Activated CD8-positive, alpha-beta T cell treated with anti-CD3 and anti-CD28 coated beads, Interleukin-2, amount 10 ng/mL, durations not matched to agents 7 days and 5 days (primary cell): ENCODE results near the gene TAF11L6. TPM values are rescaled to one million over a fixed set of nuclear protein-coding genes. Genes with fewer than 3 reads are reported as not detected.
"Not testable (repeated sequence)": the region's sequence is repeated elsewhere in the genome, so short reads cannot be mapped to it uniquely, and the experiment has no call there.

Source experiments
- ATAC-seq: fragments of 150-1000 bp; cut with Tn5 transposase; one replicate; pipeline ENCODE4 v1.10.0; 2021; ENCODE audit warnings: moderate library complexity
- CTCF ChIA-PET: fragments of 350-600 bp; sonication (Branson Sonifier 250); formaldehyde crosslinking; loops from one replicate; lab custom pipeline; 2021; ENCODE audit warnings: antibody characterized with exemption; lab: Charles Lee
- POLR2A ChIA-PET: fragments of 350-600 bp; sonication (Branson Sonifier 250); formaldehyde crosslinking; loops from one replicate; lab custom pipeline; 2021; ENCODE audit warnings: antibody characterized with exemption; lab: Charles Lee
- DNase-seq: peaks from one replicate; pipeline ENCODE4 v3.0.0-alpha.2; 2020
- H3K27ac Mint-ChIP-seq: one replicate; pipeline ENCODE4 v1.8.0; 2021; ENCODE audit warnings: mild to moderate bottlenecking, mixed read lengths
- H3K27me3 Mint-ChIP-seq: one replicate; pipeline ENCODE4 v1.8.0; 2021; ENCODE audit warnings: low read depth, mixed read lengths
- H3K36me3 Mint-ChIP-seq: one replicate; pipeline ENCODE4 v1.8.0; 2021; ENCODE audit warnings: low read depth, mixed read lengths
- H3K4me1 Mint-ChIP-seq: one replicate; pipeline ENCODE4 v1.8.0; 2021; ENCODE audit warnings: low read depth, mixed read lengths
- H3K4me3 Mint-ChIP-seq: one replicate; pipeline ENCODE4 v1.8.0; 2021; ENCODE audit warnings: mild to moderate bottlenecking, mixed read lengths
- H3K9me3 Mint-ChIP-seq: one replicate; pipeline ENCODE4 v1.8.0; 2022; ENCODE audit warnings: mixed read lengths; ENCODE audit not compliant: insufficient read depth
- total RNA-seq, 2 experiments: library from RNA; stranded (reverse); gene quantifications; one replicate each; pipeline ENCODE4 v1.2.3, GENCODE V29; 2021

Gene TAF11L6
- not detected for total RNA-seq

GRCh38 chr5:17528369-17528768 is at the start of gene TAF11L6:
TAF11L6 (plus strand) TSS chr5:17528669.
- H3K27ac Mint-ChIP-seq, CTCF ChIA-PET, H3K36me3 Mint-ChIP-seq, H3K4me3 Mint-ChIP-seq, DNase-seq, H3K9me3 Mint-ChIP-seq, POLR2A ChIA-PET, H3K27me3 Mint-ChIP-seq, ATAC-seq, H3K4me1 Mint-ChIP-seq: not testable (repeated sequence)

- Mint-ChIP-seq H3K9me3 (peaks cover 6% of the 10 kb centered on the region), H3K4me3 (no peak overlapping the region), H3K27me3 (no peaks in the 10 kb centered on the region), H3K27ac (no peak overlapping the region), H3K36me3 (no peaks in the 10 kb centered on the region), H3K4me1 (no peaks in the 10 kb centered on the region)
- DNase-seq (no peak), ATAC-seq (no peak)
- ChIA-PET CTCF (no interaction called here), POLR2A (no interaction called here)
These were observed 47.1 kb upstream of the TAF11L6 start for GRCh38 chr5:17481378-17481777.

DNA sequence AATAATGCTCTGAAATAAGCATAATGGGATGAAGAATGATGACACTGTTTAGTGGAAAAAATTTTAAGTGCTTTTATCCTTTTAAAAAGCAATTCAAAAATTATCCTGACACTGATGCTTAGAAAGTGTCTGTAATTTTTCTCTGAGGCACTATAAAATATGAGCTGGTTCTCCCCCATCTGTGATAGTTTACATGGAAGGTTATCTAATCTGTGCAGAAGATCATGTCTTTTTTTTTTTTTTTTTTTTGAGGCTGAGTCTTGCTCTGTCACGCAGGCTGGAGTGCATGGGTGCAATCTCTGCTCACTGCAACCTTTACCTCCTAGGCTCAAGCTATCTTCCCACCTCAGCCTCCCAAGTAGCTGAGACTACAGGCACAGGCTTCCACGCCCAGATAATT is 45.7 kb upstream of the TAF11L6 start:
- POLR2A ChIA-PET = no interaction called here
- Mint-ChIP-seq H3K36me3 (no peaks in the 10 kb centered on the region), H3K4me1 (no peaks in the 10 kb centered on the region), H3K27ac (no peak overlapping the region), H3K9me3 (peaks cover 6% of the 10 kb centered on the region), H3K4me3 (no peak overlapping the region), H3K27me3 (no peaks in the 10 kb centered on the region)
- CTCF ChIA-PET = no interaction called here
- DNase-seq (no peak), ATAC-seq (no peak)

DNA sequence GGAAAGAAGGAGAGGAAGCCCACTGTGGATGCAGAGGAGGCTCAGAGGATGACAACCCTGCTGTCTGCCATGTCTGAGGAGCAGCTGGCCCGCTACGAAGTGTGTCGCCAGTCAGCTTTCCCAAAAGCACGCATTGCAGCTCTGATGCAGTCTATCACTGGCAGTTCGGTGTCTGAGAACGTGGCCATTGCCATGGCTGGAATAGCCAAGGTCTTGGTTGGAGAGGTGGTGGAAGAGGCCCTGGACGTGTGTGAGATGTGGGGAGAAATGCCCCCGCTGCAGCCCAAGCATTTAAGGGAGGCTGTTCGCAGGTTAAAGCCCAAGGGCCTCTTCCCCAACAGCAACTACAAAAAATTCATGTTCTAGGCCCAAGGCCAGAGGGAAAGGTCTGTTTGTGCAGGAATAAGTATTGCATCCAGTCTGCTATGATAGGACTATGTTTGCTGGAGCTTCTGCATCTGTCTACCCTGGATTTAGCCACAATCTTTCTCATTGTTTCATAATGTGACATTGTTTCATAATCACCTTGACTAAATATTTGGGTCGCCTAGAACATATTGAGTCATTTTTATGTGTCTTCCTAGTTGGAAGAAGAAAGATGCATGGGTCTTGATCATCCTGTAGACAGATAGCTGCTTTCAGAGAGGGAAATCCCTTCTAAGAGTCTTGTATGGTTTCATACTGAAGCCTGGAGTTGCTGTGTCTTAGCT is 41.9 kb upstream of the TAF11L6 start:
- H3K36me3 Mint-ChIP-seq, H3K27me3 Mint-ChIP-seq, CTCF ChIA-PET, ATAC-seq, H3K27ac Mint-ChIP-seq, H3K4me1 Mint-ChIP-seq, H3K4me3 Mint-ChIP-seq, POLR2A ChIA-PET, DNase-seq: not testable (repeated sequence)
- H3K9me3 Mint-ChIP-seq = peaks cover 10% of the 10 kb centered on the region

DNA sequence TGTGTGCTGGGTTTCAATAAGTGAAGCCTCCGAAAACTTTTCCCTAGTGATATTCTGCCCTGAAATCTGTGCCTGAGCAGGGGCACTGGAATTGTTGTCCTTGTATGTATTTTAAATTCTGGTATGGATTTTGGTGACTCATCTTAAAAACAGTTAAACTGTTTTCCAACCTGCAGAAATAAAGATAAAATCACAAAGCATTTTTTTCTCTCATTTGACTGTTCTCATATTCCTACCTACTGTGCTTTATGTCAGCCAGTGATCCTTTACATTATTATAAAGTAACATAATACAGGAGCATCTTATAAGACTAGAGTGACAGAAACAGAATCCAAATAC is 41.3 kb upstream of the TAF11L6 start:
- Mint-ChIP-seq H3K27ac (no peak overlapping the region), H3K4me1 (no peaks in the 10 kb centered on the region), H3K9me3 (peaks cover 10% of the 10 kb centered on the region), H3K4me3 (no peak overlapping the region), H3K36me3 (no peaks in the 10 kb centered on the region), H3K27me3 (no peaks in the 10 kb centered on the region)
- POLR2A ChIA-PET = no interaction called here
- DNase-seq (no peak), ATAC-seq (no peak)
- CTCF ChIA-PET = no interaction called here

- H3K27ac Mint-ChIP-seq, H3K4me1 Mint-ChIP-seq, H3K27me3 Mint-ChIP-seq, H3K36me3 Mint-ChIP-seq, ATAC-seq, DNase-seq, H3K9me3 Mint-ChIP-seq, CTCF ChIA-PET, POLR2A ChIA-PET, H3K4me3 Mint-ChIP-seq: not testable (repeated sequence)
These were observed 37.2 kb upstream of the TAF11L6 start for GRCh38 chr5:17491257-17491656.

GRCh38 chr5:17492770-17493169 is 35.7 kb upstream of the TAF11L6 start:
- H3K27ac Mint-ChIP-seq = no peak overlapping the region
- H3K27me3 Mint-ChIP-seq = no peaks in the 10 kb centered on the region
- no peak overlapping the region for H3K4me3 Mint-ChIP-seq
- H3K36me3 Mint-ChIP-seq = no peaks in the 10 kb centered on the region
- DNase-seq (no peak), ATAC-seq (no peak)
- ChIA-PET POLR2A (no interaction called here), CTCF (no interaction called here)
- H3K9me3 Mint-ChIP-seq = peaks cover 7% of the 10 kb centered on the region
- H3K4me1 Mint-ChIP-seq = no peaks in the 10 kb centered on the region

GRCh38 chr5:17497446-17497845 is 31.0 kb upstream of the TAF11L6 start:
- Mint-ChIP-seq H3K9me3 (peaks cover 7% of the 10 kb centered on the region), H3K27me3 (no peaks in the 10 kb centered on the region), H3K4me1 (no peaks in the 10 kb centered on the region), H3K4me3 (no peak overlapping the region), H3K36me3 (no peaks in the 10 kb centered on the region), H3K27ac (no peak overlapping the region)
- ChIA-PET CTCF (no interaction called here), POLR2A (no interaction called here)
- no peak for ATAC-seq
- DNase-seq = no peak

DNA sequence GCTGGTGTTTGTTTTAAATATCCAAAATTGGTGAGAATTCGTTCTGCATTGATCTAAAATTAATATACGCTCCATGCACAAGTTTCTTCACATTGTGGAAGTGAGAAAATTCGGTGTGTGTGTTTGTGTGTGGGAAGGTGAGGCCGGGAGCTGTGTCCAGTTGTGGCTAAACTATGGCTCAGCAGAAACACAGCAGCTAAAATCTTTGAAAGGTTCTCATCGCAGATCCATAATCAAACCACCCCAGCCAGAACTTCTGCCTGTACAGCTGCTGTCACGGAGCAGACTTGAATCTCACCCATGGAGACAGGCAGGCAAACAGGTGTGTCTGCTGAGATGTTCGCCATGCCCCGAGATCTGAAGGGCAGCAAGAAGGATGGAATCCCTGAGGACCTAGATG is 30.5 kb upstream of the TAF11L6 start, which contains the start of gene TAF11L2:
TSS of gene TAF11L2 (plus strand) at position 301 of the 400 bp plus-strand sequence.
- H3K4me3 Mint-ChIP-seq, POLR2A ChIA-PET, CTCF ChIA-PET, H3K27ac Mint-ChIP-seq, ATAC-seq, H3K36me3 Mint-ChIP-seq, H3K27me3 Mint-ChIP-seq, H3K4me1 Mint-ChIP-seq, DNase-seq: not testable (repeated sequence)
- H3K9me3 Mint-ChIP-seq = peaks cover 11% of the 10 kb centered on the region

GRCh38 chr5:17511775-17512325 is 16.6 kb upstream of the TAF11L6 start:
- Mint-ChIP-seq H3K27ac (no peak overlapping the region), H3K27me3 (no peaks in the 10 kb centered on the region), H3K4me3 (no peak overlapping the region), H3K36me3 (no peaks in the 10 kb centered on the region), H3K9me3 (peaks cover 2% of the 10 kb centered on the region), H3K4me1 (no peaks in the 10 kb centered on the region)
- ATAC-seq = no peak
- no peak for DNase-seq
- ChIA-PET CTCF (no interaction called here), POLR2A (no interaction called here)

DNA sequence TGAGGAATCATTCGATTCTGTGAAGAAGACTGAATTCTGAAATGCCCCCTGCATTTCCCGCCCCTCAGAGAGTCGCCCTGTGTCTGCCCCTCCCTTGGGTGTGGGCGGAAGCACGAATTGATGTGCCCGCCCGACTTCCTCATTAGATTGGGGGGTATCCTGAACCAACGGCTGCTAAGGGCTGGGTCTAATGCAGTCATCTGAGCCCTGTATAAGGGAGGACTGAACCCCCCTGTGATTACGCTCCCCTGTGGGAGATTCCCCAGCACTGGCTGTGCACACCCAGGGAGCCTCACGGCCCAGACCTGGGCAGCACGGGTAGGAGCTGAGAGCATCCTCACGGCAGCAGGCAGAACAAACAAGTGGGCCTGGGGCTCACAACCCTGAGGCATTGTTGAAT is 10.9 kb upstream of the TAF11L6 start:
- H3K36me3 Mint-ChIP-seq, H3K9me3 Mint-ChIP-seq, CTCF ChIA-PET, H3K27me3 Mint-ChIP-seq, H3K4me1 Mint-ChIP-seq, H3K27ac Mint-ChIP-seq, POLR2A ChIA-PET, H3K4me3 Mint-ChIP-seq, ATAC-seq: not testable (repeated sequence)
- peak; percentile 20 for DNase-seq

DNA sequence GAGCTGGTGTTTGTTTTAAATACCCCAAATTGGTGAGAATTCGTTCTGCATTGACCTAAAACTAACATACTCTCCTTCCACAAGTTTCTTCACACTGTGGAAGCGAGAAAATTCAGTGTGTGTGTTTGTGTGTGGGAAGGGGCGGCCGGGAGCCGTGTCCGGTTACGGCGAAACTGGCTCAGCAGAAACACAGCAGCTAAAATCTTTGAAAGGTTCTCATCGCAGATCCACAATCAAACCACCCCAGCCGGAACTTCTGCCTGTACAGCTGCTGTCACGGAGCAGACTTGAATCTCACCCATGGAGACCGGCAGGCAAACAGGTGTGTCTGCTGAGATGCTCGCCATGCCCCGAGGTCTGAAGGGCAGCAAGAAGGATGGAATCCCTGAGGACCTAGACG is 10.4 kb upstream of the TAF11L6 start, which contains the start of gene TAF11L3:
TSS of gene TAF11L3 (plus strand) at position 301 of the 400 bp plus-strand sequence.
- ATAC-seq, CTCF ChIA-PET, H3K36me3 Mint-ChIP-seq, H3K4me3 Mint-ChIP-seq, H3K27me3 Mint-ChIP-seq, DNase-seq, H3K4me1 Mint-ChIP-seq, H3K27ac Mint-ChIP-seq, H3K9me3 Mint-ChIP-seq, POLR2A ChIA-PET: not testable (repeated sequence)
